ENCODE measurements around the gene CCER1.

CCER1 gene

GRCh38 chr12:90943255-90943654 is 11.7 kb downstream of the CCER1 start:
- H3K4me1 ChIP-seq (ENCODE audit: insufficient read depth, low read length) = no peaks in the 10 kb centered on the region
- no peaks in the 10 kb centered on the region for H3K27me3 ChIP-seq (ENCODE audit: insufficient read depth, low read length)
- no peaks in the 10 kb centered on the region for H3K9me3 ChIP-seq (ENCODE audit: insufficient read depth, low read depth, low read length)
- H3K36me3 ChIP-seq (ENCODE audit: insufficient read depth, low read depth, low read length) = no peaks in the 10 kb centered on the region
- no peak overlapping the region for H3K27ac ChIP-seq (ENCODE audit: low read length)
- H3K9ac ChIP-seq (ENCODE audit: low read depth, low read length) = no peak overlapping the region
- H3K4me3 ChIP-seq (ENCODE audit: low read length) = no peak overlapping the region

GRCh38 chr12:90940872-90941499 is 14.0 kb downstream of the CCER1 start:
- H3K36me3 ChIP-seq (ENCODE audit: insufficient read depth, low read depth, low read length) = no peaks in the 10 kb centered on the region
- H3K4me3 ChIP-seq (ENCODE audit: low read length) = no peak overlapping the region
- no peak overlapping the region for H3K9ac ChIP-seq (ENCODE audit: low read depth, low read length)
- H3K4me1 ChIP-seq (ENCODE audit: insufficient read depth, low read length) = no peaks in the 10 kb centered on the region
- H3K27me3 ChIP-seq (ENCODE audit: insufficient read depth, low read length) = no peaks in the 10 kb centered on the region
- H3K27ac ChIP-seq (ENCODE audit: low read length) = no peak overlapping the region
- no peaks in the 10 kb centered on the region for H3K9me3 ChIP-seq (ENCODE audit: insufficient read depth, low read depth, low read length)

- Histone ChIP-seq H3K36me3 (ENCODE audit: insufficient read depth, low read depth, low read length) (no peaks in the 10 kb centered on the region), H3K27ac (ENCODE audit: low read length) (no peak overlapping the region), H3K4me1 (ENCODE audit: insufficient read depth, low read length) (no peaks in the 10 kb centered on the region), H3K27me3 (ENCODE audit: insufficient read depth, low read length) (no peaks in the 10 kb centered on the region), H3K9me3 (ENCODE audit: insufficient read depth, low read depth, low read length) (no peaks in the 10 kb centered on the region), H3K4me3 (ENCODE audit: low read length) (no peak overlapping the region), H3K9ac (ENCODE audit: low read depth, low read length) (no peak overlapping the region)
These were observed 15.6 kb downstream of the CCER1 start for GRCh38 chr12:90939382-90939781.

- Histone ChIP-seq H3K9ac (ENCODE audit: low read depth, low read length) (no peak overlapping the region), H3K27me3 (ENCODE audit: insufficient read depth, low read length) (no peaks in the 10 kb centered on the region), H3K27ac (ENCODE audit: low read length) (no peak overlapping the region), H3K9me3 (ENCODE audit: insufficient read depth, low read depth, low read length) (no peaks in the 10 kb centered on the region), H3K4me3 (ENCODE audit: low read length) (no peak overlapping the region), H3K4me1 (ENCODE audit: insufficient read depth, low read length) (no peaks in the 10 kb centered on the region), H3K36me3 (ENCODE audit: insufficient read depth, low read depth, low read length) (no peaks in the 10 kb centered on the region)
These were observed 16.5 kb downstream of the CCER1 start for GRCh38 chr12:90938451-90938850.

GRCh38 chr12:90937651-90938050 is 17.3 kb downstream of the CCER1 start:
- Histone ChIP-seq H3K27ac (ENCODE audit: low read length) (no peak overlapping the region), H3K9ac (ENCODE audit: low read depth, low read length) (no peak overlapping the region), H3K4me3 (ENCODE audit: low read length) (no peak overlapping the region), H3K9me3 (ENCODE audit: insufficient read depth, low read depth, low read length) (no peaks in the 10 kb centered on the region), H3K4me1 (ENCODE audit: insufficient read depth, low read length) (no peaks in the 10 kb centered on the region), H3K27me3 (ENCODE audit: insufficient read depth, low read length) (no peaks in the 10 kb centered on the region), H3K36me3 (ENCODE audit: insufficient read depth, low read depth, low read length) (no peaks in the 10 kb centered on the region)

GRCh38 chr12:90936230-90937005 is 18.6 kb downstream of the CCER1 start:
- no peaks in the 10 kb centered on the region for H3K36me3 ChIP-seq (ENCODE audit: insufficient read depth, low read depth, low read length)
- H3K27ac ChIP-seq (ENCODE audit: low read length) = no peak overlapping the region
- no peaks in the 10 kb centered on the region for H3K9me3 ChIP-seq (ENCODE audit: insufficient read depth, low read depth, low read length)
- H3K4me1 ChIP-seq (ENCODE audit: insufficient read depth, low read length) = no peaks in the 10 kb centered on the region
- H3K4me3 ChIP-seq (ENCODE audit: low read length) = no peak overlapping the region
- H3K9ac ChIP-seq (ENCODE audit: low read depth, low read length) = no peak overlapping the region
- H3K27me3 ChIP-seq (ENCODE audit: insufficient read depth, low read length) = no peaks in the 10 kb centered on the region

- Histone ChIP-seq H3K9me3 (ENCODE audit: insufficient read depth, low read depth, low read length) (peaks cover 9% of the 10 kb centered on the region; the same call in 1 of the 2 replicates), H3K4me3 (ENCODE audit: low read length) (no peak overlapping the region), H3K27ac (ENCODE audit: low read length) (no peak overlapping the region), H3K9ac (ENCODE audit: low read depth, low read length) (no peak overlapping the region), H3K4me1 (ENCODE audit: insufficient read depth, low read length) (no peaks in the 10 kb centered on the region), H3K36me3 (ENCODE audit: insufficient read depth, low read depth, low read length) (no peaks in the 10 kb centered on the region), H3K27me3 (ENCODE audit: insufficient read depth, low read length) (no peaks in the 10 kb centered on the region)
These were observed 29.4 kb downstream of the CCER1 start for GRCh38 chr12:90925562-90925961.

- Histone ChIP-seq H3K9ac (ENCODE audit: low read depth, low read length) (no peak overlapping the region), H3K9me3 (ENCODE audit: insufficient read depth, low read depth, low read length) (0 out of 2 replicates have a peak, but pooled peaks cover 4% of the 10 kb centered on the region), H3K4me3 (ENCODE audit: low read length) (no peak overlapping the region), H3K4me1 (ENCODE audit: insufficient read depth, low read length) (no peaks in the 10 kb centered on the region), H3K27ac (ENCODE audit: low read length) (no peak overlapping the region), H3K27me3 (ENCODE audit: insufficient read depth, low read length) (no peaks in the 10 kb centered on the region), H3K36me3 (ENCODE audit: insufficient read depth, low read depth, low read length) (no peaks in the 10 kb centered on the region)
These were observed 30.6 kb downstream of the CCER1 start for GRCh38 chr12:90924406-90924805.

GRCh38 chr12:90922145-90922627 is 32.8 kb downstream of the CCER1 start:
- no peaks in the 10 kb centered on the region for H3K36me3 ChIP-seq (ENCODE audit: insufficient read depth, low read depth, low read length)
- H3K27me3 ChIP-seq (ENCODE audit: insufficient read depth, low read length) = no peaks in the 10 kb centered on the region
- no peaks in the 10 kb centered on the region for H3K9me3 ChIP-seq (ENCODE audit: insufficient read depth, low read depth, low read length)
- H3K9ac ChIP-seq (ENCODE audit: low read depth, low read length) = no peak overlapping the region
- no peak overlapping the region for H3K27ac ChIP-seq (ENCODE audit: low read length)
- H3K4me3 ChIP-seq (ENCODE audit: low read length) = no peak overlapping the region
- no peaks in the 10 kb centered on the region; the same call in 1 of the 2 replicates for H3K4me1 ChIP-seq (ENCODE audit: insufficient read depth, low read length)

- no peaks in the 10 kb centered on the region for H3K27me3 ChIP-seq (ENCODE audit: insufficient read depth, low read length)
- H3K36me3 ChIP-seq (ENCODE audit: insufficient read depth, low read depth, low read length) = no peaks in the 10 kb centered on the region
- H3K4me1 ChIP-seq (ENCODE audit: insufficient read depth, low read length) = no peaks in the 10 kb centered on the region; the same call in 1 of the 2 replicates
- no peaks in the 10 kb centered on the region for H3K9me3 ChIP-seq (ENCODE audit: insufficient read depth, low read depth, low read length)
- H3K4me3 ChIP-seq (ENCODE audit: low read length) = no peak overlapping the region
- no peak overlapping the region for H3K27ac ChIP-seq (ENCODE audit: low read length)
- H3K9ac ChIP-seq (ENCODE audit: low read depth, low read length) = no peak overlapping the region
These were observed 33.4 kb downstream of the CCER1 start for GRCh38 chr12:90921536-90921935.

GRCh38 chr12:90920222-90920621 is 34.8 kb downstream of the CCER1 start:
- H3K36me3 ChIP-seq (ENCODE audit: insufficient read depth, low read depth, low read length) = no peaks in the 10 kb centered on the region
- no peak overlapping the region for H3K4me3 ChIP-seq (ENCODE audit: low read length)
- no peaks in the 10 kb centered on the region for H3K27me3 ChIP-seq (ENCODE audit: insufficient read depth, low read length)
- H3K9me3 ChIP-seq (ENCODE audit: insufficient read depth, low read depth, low read length) = no peaks in the 10 kb centered on the region
- no peak overlapping the region for H3K27ac ChIP-seq (ENCODE audit: low read length)
- no peak overlapping the region for H3K9ac ChIP-seq (ENCODE audit: low read depth, low read length)
- H3K4me1 ChIP-seq (ENCODE audit: insufficient read depth, low read length) = no peaks in the 10 kb centered on the region; the same call in 1 of the 2 replicates

GRCh38 chr12:90917431-90917830 is 37.5 kb downstream of the CCER1 start:
- H3K4me3 ChIP-seq (ENCODE audit: low read length) = no peak overlapping the region
- no peak overlapping the region for H3K9ac ChIP-seq (ENCODE audit: low read depth, low read length)
- no peaks in the 10 kb centered on the region for H3K27me3 ChIP-seq (ENCODE audit: insufficient read depth, low read length)
- H3K36me3 ChIP-seq (ENCODE audit: insufficient read depth, low read depth, low read length) = no peaks in the 10 kb centered on the region
- no peaks in the 10 kb centered on the region for H3K9me3 ChIP-seq (ENCODE audit: insufficient read depth, low read depth, low read length)
- no peak overlapping the region for H3K27ac ChIP-seq (ENCODE audit: low read length)
- no peaks in the 10 kb centered on the region; the same call in 1 of the 2 replicates for H3K4me1 ChIP-seq (ENCODE audit: insufficient read depth, low read length)
